H9 (cell line): ENCODE data around the gene WIF1. TPM values are rescaled to one million over a fixed set of nuclear protein-coding genes. Genes with fewer than 3 reads are reported as not detected.

Source experiments
- DNase-seq: peaks from one replicate; pipeline ENCODE4 v3.0.0-alpha.2; 2017
- H2AFZ ChIP-seq: one replicate; pipeline ENCODE4 v1.6.1; 2013; ENCODE audit warnings: mild to moderate bottlenecking, low read length, control low read depth, moderate library complexity
- H2AK5ac ChIP-seq: 2 replicates; pipeline ENCODE4 v1.6.1; 2013; ENCODE audit warnings: low read length, control low read depth, mixed read lengths; ENCODE audit not compliant: insufficient read length
- H2BK120ac ChIP-seq: one replicate; pipeline ENCODE4 v1.6.1; 2013; ENCODE audit warnings: low read depth, mild to moderate bottlenecking, low read length, control low read depth, inconsistent platforms; ENCODE audit not compliant: poor library complexity, severe bottlenecking
- H2BK12ac ChIP-seq: 2 replicates; pipeline ENCODE4 v1.6.1; 2013; ENCODE audit warnings: low read length, control low read depth, mixed read lengths, low read depth; ENCODE audit not compliant: insufficient read length
- H2BK15ac ChIP-seq: 2 replicates; pipeline ENCODE4 v1.6.1; 2013; ENCODE audit warnings: low read depth, low read length, control low read depth
- H2BK20ac ChIP-seq: one replicate; pipeline ENCODE4 v1.6.1; 2013; ENCODE audit warnings: low read depth, mild to moderate bottlenecking, low read length, control low read depth, inconsistent platforms; ENCODE audit not compliant: poor library complexity, severe bottlenecking
- H2BK5ac ChIP-seq: 2 replicates; pipeline ENCODE4 v1.6.1; 2013; ENCODE audit warnings: low read length, control low read depth, mixed read lengths; ENCODE audit not compliant: insufficient read length
- H3K14ac ChIP-seq: 2 replicates; pipeline ENCODE4 v1.6.1; 2013; ENCODE audit warnings: low read length, control low read depth; ENCODE audit not compliant: insufficient read depth
- H3K18ac ChIP-seq: 2 replicates; pipeline ENCODE4 v1.6.1; 2013; ENCODE audit warnings: low read depth, mild to moderate bottlenecking, mixed read lengths, low read length, control low read depth; ENCODE audit not compliant: insufficient read length
- H3K23ac ChIP-seq: 2 replicates; pipeline ENCODE4 v1.6.1; 2013; ENCODE audit warnings: low read length, control low read depth, mixed read lengths, low read depth; ENCODE audit not compliant: insufficient read length
- H3K23me2 ChIP-seq: 2 replicates; pipeline ENCODE4 v1.6.1; 2013; ENCODE audit warnings: low read depth, mild to moderate bottlenecking, mixed read lengths, low read length, control low read depth; ENCODE audit not compliant: insufficient read length, poor library complexity, severe bottlenecking
- H3K27ac ChIP-seq: 2 replicates; pipeline ENCODE4 v1.5.1; 2013; ENCODE audit warnings: low read length, control low read depth, mixed read lengths, low read depth; ENCODE audit not compliant: insufficient read length
- H3K27me3 ChIP-seq: 2 replicates; pipeline ENCODE4 v1.6.1; 2013; ENCODE audit warnings: low read length, control low read depth, inconsistent platforms; ENCODE audit not compliant: insufficient read depth
- H3K4ac ChIP-seq: 2 replicates; pipeline ENCODE4 v1.6.1; 2013; ENCODE audit warnings: low read depth, mild to moderate bottlenecking, control low read depth, inconsistent platforms, low read length, moderate library complexity
- H3K4me1 ChIP-seq: 2 replicates; pipeline ENCODE4 v1.6.1; 2013; ENCODE audit warnings: low read length, control low read depth, inconsistent platforms; ENCODE audit not compliant: insufficient read depth
- H3K4me2 ChIP-seq: 2 replicates; pipeline ENCODE4 v1.6.1; 2013; ENCODE audit warnings: low read length, control low read depth, mixed read lengths; ENCODE audit not compliant: insufficient read length, insufficient read depth
- H3K56ac ChIP-seq: 2 replicates; pipeline ENCODE4 v1.6.1; 2013; ENCODE audit warnings: low read depth, mild to moderate bottlenecking, mixed read lengths, low read length, control low read depth; ENCODE audit not compliant: insufficient read length
- H3K79me1 ChIP-seq: 2 replicates; pipeline ENCODE4 v1.6.1; 2013; ENCODE audit warnings: low read depth, mild to moderate bottlenecking, moderate library complexity, low read length, control low read depth, inconsistent platforms; ENCODE audit not compliant: insufficient read depth, poor library complexity, severe bottlenecking
- H3K79me2 ChIP-seq: 2 replicates; pipeline ENCODE4 v1.6.1; 2013; ENCODE audit warnings: low read length, control low read depth, inconsistent platforms; ENCODE audit not compliant: insufficient read depth
- H3K9ac ChIP-seq: 2 replicates; pipeline ENCODE4 v1.6.1; 2013; ENCODE audit warnings: low read length, control low read depth, mixed read lengths; ENCODE audit not compliant: insufficient read length; ENCODE audit errors: extremely low read depth
- H3K9me3 ChIP-seq: one replicate; pipeline ENCODE4 v1.6.1; 2013; ENCODE audit warnings: low read depth, low read length, inconsistent platforms; ENCODE audit not compliant: control insufficient read depth
- H3T11ph ChIP-seq: one replicate; pipeline ENCODE4 v1.6.1; 2013; ENCODE audit warnings: mild to moderate bottlenecking, low read length, control low read depth, inconsistent platforms
- H4K20me1 ChIP-seq: one replicate; pipeline ENCODE4 v1.6.1; 2013; ENCODE audit not compliant: control insufficient read depth, insufficient read length, insufficient read depth
- H4K5ac ChIP-seq: 2 replicates; pipeline ENCODE4 v1.6.1; 2013; ENCODE audit warnings: low read depth, mild to moderate bottlenecking, mixed read lengths, low read length, control low read depth; ENCODE audit not compliant: insufficient read length
- H4K8ac ChIP-seq: replicated peaks from 2 replicates; pipeline ENCODE4 v1.6.1; 2013; ENCODE audit warnings: low read length, control low read depth, mixed read lengths, low read depth; ENCODE audit not compliant: insufficient read length
- H4K91ac ChIP-seq: 2 replicates; pipeline ENCODE4 v1.6.1; 2013; ENCODE audit warnings: low read depth, mild to moderate bottlenecking, moderate library complexity, mixed read lengths, low read length, control low read depth; ENCODE audit not compliant: insufficient read length
- H3K27ac Mint-ChIP-seq, 3 experiments: 2 replicates in 2 of 3; 3 replicates in 1 of 3; pipeline ENCODE4 v1.8.0; 2020 to 2021; ENCODE audit warnings: mixed read lengths in 3 of 3, mild to moderate bottlenecking in 1 of 3, moderate library complexity in 1 of 3
- H3K27me3 Mint-ChIP-seq: 2 replicates; pipeline ENCODE4 v1.8.0; 2021; ENCODE audit warnings: low read depth, mild to moderate bottlenecking, moderate library complexity, mixed read lengths
- H3K36me3 Mint-ChIP-seq, 3 experiments: 2 replicates in 2 of 3; 3 replicates in 1 of 3; pipeline ENCODE4 v1.8.0; 2020 to 2021; ENCODE audit warnings: low read depth in 3 of 3, mixed read lengths in 3 of 3; ENCODE audit not compliant: insufficient read depth in 1 of 3
- H3K4me1 Mint-ChIP-seq, 2 experiments: 2 replicates each; pipeline ENCODE4 v1.8.0; 2020; ENCODE audit warnings: mixed read lengths in 2 of 2
- H3K4me3 Mint-ChIP-seq, 2 experiments: 2 replicates in 1 of 2; 3 replicates in 1 of 2; pipeline ENCODE4 v1.8.0; 2020 to 2021; ENCODE audit warnings: mild to moderate bottlenecking in 2 of 2, mixed read lengths in 2 of 2, moderate library complexity in 1 of 2
- H3K9me3 Mint-ChIP-seq, 2 experiments: 2 replicates in 1 of 2; 3 replicates in 1 of 2; pipeline ENCODE4 v1.8.0; 2020; ENCODE audit warnings: mild to moderate bottlenecking in 2 of 2, mixed read lengths in 2 of 2, moderate library complexity in 1 of 2
- WGBS: extraction: QIAGEN DNeasy Blood & Tissue Kit; methylation state at CpG from one replicate; pipeline ENCODE4 v1.1.7; 2013; ENCODE audit warnings: missing lambda C conversion rate, low lambda C conversion rate, mixed read lengths; ENCODE audit not compliant: insufficient read length; ENCODE audit errors: extremely low coverage; 5-methylcytosine and 5-hydroxymethylcytosine counted together
- total RNA-seq: library from RNA; stranded (reverse); gene quantifications from 2 replicates; pipeline ENCODE4 v1.2.1, GENCODE V29; 2021
- TF ChIP-seq, protein P1 (sequence below): fragments of 200-600 bp; sonication (generic); conservative IDR thresholded peaks from 3 replicates; pipeline ENCODE4 v1.8.0; 2021; ENCODE audit warnings: antibody characterized with exemption, mild to moderate bottlenecking

Gene WIF1
- total RNA-seq, 1 experiment from 2014 or later: 0.98 TPM

DNA sequence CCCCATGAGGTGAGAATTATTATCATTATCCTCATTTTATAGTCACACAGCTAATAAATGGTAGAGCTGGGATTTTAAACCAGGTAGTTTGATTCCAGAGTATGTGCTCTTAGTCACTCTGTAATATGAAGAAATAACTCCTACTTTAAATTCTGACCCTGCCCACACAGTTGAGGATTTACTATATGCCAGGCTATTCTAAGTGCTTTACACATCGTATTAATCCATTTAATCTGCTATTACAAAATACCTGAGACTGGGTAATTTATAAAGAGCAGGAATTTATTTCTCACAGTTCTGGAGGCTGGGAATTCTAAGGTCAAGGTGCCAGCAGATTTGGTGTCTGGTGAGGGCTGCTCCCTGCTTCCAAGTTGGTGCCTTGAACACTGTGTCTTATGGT lies 19.6 kb upstream of the WIF1 start:
- no peaks in the 10 kb centered on the region for H3K79me1 ChIP-seq
- no peaks in the 10 kb centered on the region for H3K23me2 ChIP-seq
- H3K4ac ChIP-seq: no peak overlapping the region
- H3T11ph ChIP-seq: no peak overlapping the region
- Mint-ChIP-seq H3K27me3 (peaks cover 4% of the 10 kb centered on the region; the same call in 1 of the 2 replicates), H3K9me3 (peaks cover 4 to 5% of the 10 kb centered on the region in 2 experiments; a peak in 2 of 5 replicates), H3K4me3 (no peak overlapping the region), H3K4me1 (no peaks in the 10 kb centered on the region; a peak in 1 of 4 replicates), H3K27ac (no peak overlapping the region; a peak in 1 of 7 replicates), H3K36me3 (peaks cover 0 to 9% (median 0%) of the 10 kb centered on the region in 3 experiments; a peak in 3 of 7 replicates)
- H2BK5ac ChIP-seq: no peak overlapping the region
- no peak for DNase-seq
- no peak overlapping the region for H3K56ac ChIP-seq
- no peaks in the 10 kb centered on the region for H4K20me1 ChIP-seq
- H2AK5ac ChIP-seq: no peak overlapping the region
- H4K8ac ChIP-seq: no peak overlapping the region
- no peak overlapping the region for H2BK12ac ChIP-seq
- no peak overlapping the region for H3K14ac ChIP-seq
- no peak overlapping the region for H4K91ac ChIP-seq
- H3K4me1 ChIP-seq: no peaks in the 10 kb centered on the region
- H3K9me3 ChIP-seq: no peaks in the 10 kb centered on the region
- no peak overlapping the region for H4K5ac ChIP-seq
- H3K27ac ChIP-seq: no peak overlapping the region
- H3K23ac ChIP-seq: no peak overlapping the region
- H2BK120ac ChIP-seq: no peak overlapping the region
- H3K9ac ChIP-seq: no peak overlapping the region
- H3K27me3 ChIP-seq: no peaks in the 10 kb centered on the region
- H2BK20ac ChIP-seq: no peak overlapping the region
- H3K4me2 ChIP-seq: no peak overlapping the region
- H2AFZ ChIP-seq: no peak overlapping the region
- H2BK15ac ChIP-seq: no peak overlapping the region
- H3K18ac ChIP-seq: no peak overlapping the region
- H3K79me2 ChIP-seq: no peaks in the 10 kb centered on the region
- no CpG with 5 or more reads among the region's 1 CpG for WGBS
- TF ChIP-seq, protein P1, sequence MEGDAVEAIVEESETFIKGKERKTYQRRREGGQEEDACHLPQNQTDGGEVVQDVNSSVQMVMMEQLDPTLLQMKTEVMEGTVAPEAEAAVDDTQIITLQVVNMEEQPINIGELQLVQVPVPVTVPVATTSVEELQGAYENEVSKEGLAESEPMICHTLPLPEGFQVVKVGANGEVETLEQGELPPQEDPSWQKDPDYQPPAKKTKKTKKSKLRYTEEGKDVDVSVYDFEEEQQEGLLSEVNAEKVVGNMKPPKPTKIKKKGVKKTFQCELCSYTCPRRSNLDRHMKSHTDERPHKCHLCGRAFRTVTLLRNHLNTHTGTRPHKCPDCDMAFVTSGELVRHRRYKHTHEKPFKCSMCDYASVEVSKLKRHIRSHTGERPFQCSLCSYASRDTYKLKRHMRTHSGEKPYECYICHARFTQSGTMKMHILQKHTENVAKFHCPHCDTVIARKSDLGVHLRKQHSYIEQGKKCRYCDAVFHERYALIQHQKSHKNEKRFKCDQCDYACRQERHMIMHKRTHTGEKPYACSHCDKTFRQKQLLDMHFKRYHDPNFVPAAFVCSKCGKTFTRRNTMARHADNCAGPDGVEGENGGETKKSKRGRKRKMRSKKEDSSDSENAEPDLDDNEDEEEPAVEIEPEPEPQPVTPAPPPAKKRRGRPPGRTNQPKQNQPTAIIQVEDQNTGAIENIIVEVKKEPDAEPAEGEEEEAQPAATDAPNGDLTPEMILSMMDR: no peak
